PC-3 (cell line): ENCODE data around the gene METTL1. TPM values are rescaled to one million over a fixed set of nuclear protein-coding genes. Genes with fewer than 3 reads are reported as not detected.

Experiments
- ATAC-seq: fragments of 200-7000 bp; cut with Tn5 transposase; 2 replicates; pipeline ENCODE4 v1.9.1; 2020; ENCODE audit warnings: mild to moderate bottlenecking, moderate library complexity
- BruUV-seq: library from RNA; stranded (reverse); fragments of 400-500 nt; replicated peaks from 2 replicates; lab custom pipeline; 2021; lab: Mats Ljungman, UMichigan
- CTCF ChIA-PET: fragments of 300-600 bp; sonication (Branson Sonifier 250); formaldehyde crosslinking; loops from one replicate; lab custom pipeline; 2022; ENCODE audit warnings: antibody characterized with exemption; lab: Charles Lee
- POLR2A ChIA-PET: fragments of 300-600 bp; sonication (Branson Sonifier 250); formaldehyde crosslinking; loops from one replicate; lab custom pipeline; 2022; ENCODE audit warnings: antibody characterized with exemption; ENCODE audit not compliant: unreplicated experiment; lab: Charles Lee
- DNase-seq: peaks from one replicate; pipeline ENCODE4 v3.0.0-alpha.2; 2015
- H2AFZ ChIP-seq: fragments of 300-600 bp; sonication (generic); 2 replicates; pipeline ENCODE4 v1.6.0; 2016; ENCODE audit warnings: antibody characterized with exemption, low read length
- H3F3A ChIP-seq: fragments of 300-600 bp; sonication (generic); one replicate; pipeline ENCODE4 v1.6.0; 2017; ENCODE audit warnings: antibody characterized with exemption, low read length, control low read depth, mild to moderate bottlenecking; ENCODE audit not compliant: unreplicated experiment
- H3K27ac ChIP-seq: fragments of 300-600 bp; sonication (generic); 2 replicates; pipeline ENCODE4 v1.5.1; 2016; ENCODE audit warnings: mild to moderate bottlenecking, low read length
- H3K27me3 ChIP-seq: fragments of 300-600 bp; sonication (generic); 2 replicates; pipeline ENCODE4 v1.6.1; 2016; ENCODE audit warnings: low read length, mixed read lengths
- H3K36me3 ChIP-seq: fragments of 300-600 bp; sonication (generic); 2 replicates; pipeline ENCODE4 v1.6.1; 2016; ENCODE audit warnings: low read depth, mixed run types, low read length, mixed read lengths
- H3K4me1 ChIP-seq: fragments of 300-600 bp; sonication (generic); 2 replicates; pipeline ENCODE4 v1.5.1; 2016; ENCODE audit warnings: low read length; ENCODE audit not compliant: insufficient read depth
- H3K4me2 ChIP-seq: fragments of 300-600 bp; sonication (generic); 2 replicates; pipeline ENCODE4 v1.6.0; 2016; ENCODE audit warnings: low read length
- H3K4me3 ChIP-seq: fragments of 300-600 bp; sonication (generic); 2 replicates; pipeline ENCODE4 v1.5.1; 2016; ENCODE audit warnings: mild to moderate bottlenecking, low read length, mixed read lengths
- H3K79me2 ChIP-seq: fragments of 300-600 bp; sonication (generic); 2 replicates; pipeline ENCODE4 v1.6.1; 2017; ENCODE audit warnings: low read length, mixed read lengths
- H3K9ac ChIP-seq: fragments of 300-600 bp; sonication (generic); 2 replicates; pipeline ENCODE4 v1.6.0; 2016; ENCODE audit warnings: mild to moderate bottlenecking, low read length
- H3K9me2 ChIP-seq: fragments of 300-600 bp; sonication (generic); replicated peaks from 2 replicates; pipeline ENCODE4 v1.6.1; 2016; ENCODE audit warnings: mixed run types, low read length, mixed read lengths
- H3K9me3 ChIP-seq: fragments of 300-600 bp; sonication (generic); 2 replicates; pipeline ENCODE4 v1.6.1; 2016; ENCODE audit warnings: low read length, mixed read lengths
- H4K20me1 ChIP-seq: fragments of 300-600 bp; sonication (generic); 2 replicates; pipeline ENCODE4 v1.6.1; 2016; ENCODE audit warnings: low read length, mixed read lengths
- CTCF ChIP-seq: fragments of 300-600 bp; sonication (generic); conservative IDR thresholded peaks from 2 replicates; pipeline ENCODE4 v1.5.1; 2017; ENCODE audit warnings: antibody characterized with exemption, low read depth, mild to moderate bottlenecking, low read length
- EZH2 ChIP-seq: fragments of 300-600 bp; sonication (generic); IDR thresholded peaks from one replicate; pipeline ENCODE4 v1.6.1; 2017; ENCODE audit warnings: antibody characterized with exemption, mild to moderate bottlenecking, low read length; ENCODE audit not compliant: unreplicated experiment
- EZH2phosphoT487 ChIP-seq: fragments of 300-600 bp; sonication (generic); IDR thresholded peaks from 2 replicates; pipeline ENCODE4 v1.6.1; 2018; ENCODE audit warnings: mild to moderate bottlenecking, antibody characterized with exemption, low read length, borderline replicate concordance
- intact Hi-C: fragments of 100-400 bp; cut with micrococcal nuclease; formaldehyde crosslinking; loops from 2 replicates; pipeline ENCODE4 v1.9.0; 2023
- total RNA-seq: library from RNA; depleted of rRNA; stranded (reverse); fragments of >200 nt; gene quantifications from 2 replicates; pipeline ENCODE4 v1.2.3, GENCODE V29; 2014

Gene METTL1
- total RNA-seq, 1 experiment from 2014 or later, result 29.8 TPM

- H3K79me2 ChIP-seq, result no peaks in the 10 kb centered on the region
- DNase-seq, result no peak
- ATAC-seq, result no peak
- no peaks in the 10 kb centered on the region for H3K27me3 ChIP-seq
- ChIA-PET POLR2A (no interaction called here), CTCF (interaction anchor here (0.6 to 1.5 kb wide), 2 partner anchors 11 to 700 kb away, joined by 3 to 9 read pairs; no protein-coding TSS in a partner anchor)
- H3K4me3 ChIP-seq, result no peak overlapping the region
- H3K9me2 ChIP-seq, result no peaks in the 10 kb centered on the region
- no peak overlapping the region for H3K4me2 ChIP-seq
- no peak overlapping the region for H3K9ac ChIP-seq
- no peaks in the 10 kb centered on the region for H4K20me1 ChIP-seq
- intact Hi-C loops, result no loop called here
- no peak overlapping the region for H3K27ac ChIP-seq
- TF ChIP-seq EZH2phosphoT487 (no peak), CTCF (no peak), EZH2 (no peak)
- peaks cover 4% of the 10 kb centered on the region; the same call in 1 of the 2 replicates for H3K4me1 ChIP-seq
- no peaks in the 10 kb centered on the region; the same call in 1 of the 2 replicates for H3K36me3 ChIP-seq
- H3K9me3 ChIP-seq, result no peaks in the 10 kb centered on the region
- BruUV-seq, result no TSS peak
- H3F3A ChIP-seq, result no peaks in the 10 kb centered on the region
- no peak overlapping the region for H2AFZ ChIP-seq
Observed at GRCh38 chr12:57724936-57725740, 46.8 kb downstream of the METTL1 start.

- TF ChIP-seq EZH2 (no peak), EZH2phosphoT487 (no peak), CTCF (no peak)
- ChIA-PET POLR2A (no interaction called here), CTCF (no interaction called here)
- BruUV-seq, result no TSS peak
- no peaks in the 10 kb centered on the region for H3K9me3 ChIP-seq
- no peaks in the 10 kb centered on the region for H3K79me2 ChIP-seq
- H3K36me3 ChIP-seq, result peaks cover 7% of the 10 kb centered on the region; the same call in 1 of the 2 replicates
- DNase-seq, result no peak
- no peak overlapping the region for H2AFZ ChIP-seq
- H3K4me3 ChIP-seq, result no peak overlapping the region
- no peak overlapping the region for H3K9ac ChIP-seq
- no peak overlapping the region for H3K27ac ChIP-seq
- no peak overlapping the region for H3K4me2 ChIP-seq
- H4K20me1 ChIP-seq, result no peaks in the 10 kb centered on the region
- H3K4me1 ChIP-seq, result peaks cover 4% of the 10 kb centered on the region; the same call in 1 of the 2 replicates
- intact Hi-C loops, result no loop called here
- no peaks in the 10 kb centered on the region for H3F3A ChIP-seq
- H3K27me3 ChIP-seq, result no peaks in the 10 kb centered on the region
- no peak for ATAC-seq
- no peaks in the 10 kb centered on the region for H3K9me2 ChIP-seq
Observed at GRCh38 chr12:57724003-57724935, 47.6 kb downstream of the METTL1 start.
